Renal cortical epithelial cell (primary cell): ENCODE results near the gene HLA-DPA1. TPM values are rescaled to one million over a fixed set of nuclear protein-coding genes. Genes with fewer than 3 reads are reported as not detected.
A peak's percentile ranks its signal among the peaks of the same experiment; 100 is the strongest.
"Not testable (repeated sequence)": the region's sequence is repeated elsewhere in the genome, so short reads cannot be mapped to it uniquely, and the experiment has no call there.

Experiments
- DNase-seq: peaks from one replicate; pipeline ENCODE4 v3.0.0-alpha.2; 2011; ENCODE audit warnings: low read depth
- total RNA-seq: library from RNA; depleted of rRNA; stranded (reverse); fragments of >200 nt; gene quantifications from 2 replicates; pipeline ENCODE4 v1.2.3, GENCODE V29; 2014

Gene HLA-DPA1
- total RNA-seq, 1 donor from 2014 or later, result 7.0 TPM

DNA sequence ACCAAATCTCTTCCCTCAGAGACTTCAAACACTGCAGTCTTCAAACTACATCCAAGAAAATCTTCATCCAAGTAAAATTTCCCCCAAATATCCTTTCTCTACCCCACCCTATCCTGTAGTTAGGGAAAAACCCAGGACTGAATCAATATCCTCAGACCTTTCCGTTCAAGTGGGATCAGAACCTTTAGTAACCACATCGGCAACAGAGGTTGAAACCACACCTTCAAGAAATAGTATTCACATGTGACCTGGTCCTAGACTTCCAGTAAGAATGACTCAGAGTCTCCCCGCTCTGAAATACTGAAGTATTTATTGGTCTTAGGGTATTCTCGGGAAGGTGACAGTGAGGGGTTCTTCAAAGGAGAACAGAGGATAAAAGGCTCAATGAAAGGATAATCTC, 8.7 kb downstream of the HLA-DPA1 start:
- DNase-seq, result peak; percentile 28

DNA sequence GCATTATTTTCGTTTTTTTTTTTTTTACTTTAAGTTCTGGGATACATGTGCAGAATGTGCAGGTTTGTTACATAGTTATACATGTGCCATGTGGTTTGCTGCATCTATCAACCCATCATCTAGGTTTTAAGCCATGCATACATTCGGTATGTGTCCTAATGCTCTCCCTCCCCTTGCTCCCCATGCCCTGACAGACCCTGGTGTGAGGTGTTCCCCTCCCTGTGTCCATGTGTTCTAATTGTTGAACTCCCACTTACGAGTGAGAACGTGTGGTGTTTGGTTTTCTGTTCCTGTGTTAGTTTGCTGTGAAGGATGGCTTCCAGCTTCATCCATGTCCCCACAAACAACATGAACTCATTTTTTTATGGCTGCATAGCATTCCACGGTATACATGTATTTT, 10.0 kb downstream of the HLA-DPA1 start:
- not testable (repeated sequence) for DNase-seq

DNA sequence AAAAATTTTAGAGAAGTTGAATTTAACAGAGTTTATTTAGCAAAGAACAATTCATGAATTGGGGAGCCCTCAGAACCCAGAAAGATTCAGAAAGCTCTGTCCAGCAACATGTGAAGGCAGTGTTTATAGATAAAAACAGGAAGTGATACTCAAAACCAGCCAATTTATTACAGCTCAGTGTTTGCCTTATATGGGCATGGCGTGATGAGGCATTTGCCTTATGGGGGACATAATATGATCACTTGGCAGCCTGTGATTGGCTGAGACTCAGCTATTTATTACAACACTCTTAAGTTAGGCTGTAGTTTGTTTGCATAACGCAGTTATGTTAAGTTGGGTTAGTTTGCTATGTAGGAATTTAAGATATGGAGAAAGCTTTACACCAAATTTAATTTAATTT, 11.5 kb downstream of the HLA-DPA1 start:
- peak; percentile 10 for DNase-seq

DNA sequence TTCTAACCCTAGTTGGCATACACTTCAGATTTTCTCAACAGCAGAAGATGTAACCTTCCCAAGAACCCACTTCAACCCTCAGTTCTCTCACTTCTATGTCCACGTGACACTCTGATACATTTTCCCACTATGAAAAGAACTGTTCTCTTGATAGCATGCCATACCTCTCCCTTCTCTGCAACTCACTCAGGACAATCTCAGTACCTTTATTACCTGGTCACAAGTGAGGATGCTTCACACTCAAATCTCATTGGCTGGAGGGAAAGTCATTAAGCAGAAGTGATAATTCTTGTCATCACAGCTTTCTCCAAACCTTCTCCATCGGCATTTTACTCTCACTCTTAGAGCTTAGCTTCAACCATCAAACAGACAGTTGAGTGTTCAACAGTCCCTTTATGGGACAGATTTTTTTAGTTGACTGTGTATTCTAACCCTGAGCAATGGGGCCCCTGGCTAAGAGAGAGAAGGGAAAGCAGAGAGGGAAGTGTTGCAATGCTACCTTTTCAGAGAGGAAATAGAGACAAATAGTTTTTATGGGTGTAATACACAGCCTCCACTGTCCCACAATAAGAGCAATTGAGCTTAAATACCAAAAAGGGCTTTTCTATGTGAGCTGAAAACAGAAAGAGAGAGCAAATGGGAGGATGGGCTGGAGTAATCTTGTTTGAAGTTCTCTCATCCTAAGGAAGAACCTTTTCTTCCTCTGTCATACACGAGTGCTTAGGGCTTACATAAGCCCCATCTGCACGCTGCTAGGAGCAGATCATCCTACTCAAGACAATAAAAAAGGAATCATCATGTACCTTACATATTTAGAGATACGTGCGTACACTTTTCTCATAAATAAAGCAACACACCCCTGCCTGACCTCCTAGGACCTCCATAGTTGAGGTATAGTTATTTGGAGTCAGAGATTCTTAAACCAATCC, 16.0 kb downstream of the HLA-DPA1 start:
- DNase-seq, result no peak

DNA sequence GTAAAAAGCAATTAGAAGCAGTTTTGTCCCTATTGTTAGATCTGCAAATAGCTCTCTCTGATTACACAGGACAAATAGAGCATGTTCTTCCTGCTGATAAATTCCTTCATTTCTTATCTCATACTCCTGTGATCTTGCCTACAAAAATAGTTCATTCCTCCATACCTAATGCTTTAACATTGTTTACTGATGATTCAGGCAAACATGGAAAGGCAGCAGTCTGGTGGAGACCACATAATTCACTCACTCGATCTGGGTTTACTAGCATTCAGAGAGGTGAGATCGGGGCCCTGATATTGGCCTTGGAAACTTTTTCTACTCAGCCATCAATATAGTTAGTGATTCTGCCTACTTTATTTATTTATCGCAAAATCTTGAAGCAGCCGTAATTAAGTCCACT, 20.2 kb downstream of the HLA-DPA1 start:
- DNase-seq, result no peak

DNA sequence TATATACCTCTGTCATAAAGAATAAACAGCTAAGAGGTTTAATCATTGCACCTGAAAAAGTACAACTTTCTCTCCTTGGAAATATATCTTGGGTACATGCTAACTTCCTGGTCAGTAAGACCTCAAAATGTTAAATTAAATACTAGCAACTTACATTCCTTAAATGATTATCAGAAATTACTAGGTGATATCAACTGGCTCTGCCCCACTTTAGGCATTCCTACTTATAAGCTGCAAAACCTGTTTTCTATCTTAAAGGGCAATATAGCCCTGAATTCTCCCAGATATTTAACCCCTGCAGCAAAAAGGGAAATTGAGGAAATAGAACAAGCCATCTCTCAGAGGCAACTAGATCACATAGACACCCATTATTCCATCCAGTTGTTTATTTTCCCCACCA, 20.8 kb downstream of the HLA-DPA1 start:
- DNase-seq, result no peak

DNA sequence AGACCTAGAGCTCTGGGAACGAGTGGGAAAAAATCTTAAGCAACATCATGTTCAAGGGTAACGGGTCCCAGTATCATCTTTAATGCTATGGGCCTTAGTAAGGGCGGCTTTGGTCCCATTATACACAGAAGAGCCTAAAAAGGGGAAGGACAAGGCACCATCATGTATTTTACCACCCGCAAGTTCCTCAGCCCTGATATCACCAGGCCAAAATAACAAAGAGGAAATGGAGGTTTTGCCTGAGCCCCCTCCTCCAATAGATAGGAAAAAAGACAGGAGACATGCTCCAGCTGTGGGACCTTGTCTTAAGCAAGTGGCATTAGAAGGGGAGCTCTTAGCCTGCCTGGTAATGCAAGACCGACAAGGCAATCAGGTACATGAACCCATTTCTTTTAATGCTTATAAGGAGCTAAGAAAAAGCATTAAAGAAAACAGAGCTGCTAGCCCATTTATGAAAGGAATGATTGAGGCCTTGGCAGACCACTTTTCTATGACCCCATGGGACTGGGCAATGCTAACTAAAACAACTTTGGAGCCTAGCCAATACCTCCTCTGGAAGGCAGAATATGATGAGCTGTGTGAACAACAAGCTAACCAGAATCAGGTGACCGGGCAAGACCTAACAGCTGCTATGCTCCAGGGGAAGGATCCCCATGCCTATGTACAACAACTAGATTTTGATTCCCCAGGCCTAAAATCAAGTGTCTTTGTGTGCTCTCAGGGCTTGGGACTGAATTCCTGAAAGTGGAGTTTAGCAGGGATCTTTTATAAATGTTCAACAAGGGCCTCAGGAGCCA, 23.2 kb downstream of the HLA-DPA1 start:
- no peak for DNase-seq

DNA sequence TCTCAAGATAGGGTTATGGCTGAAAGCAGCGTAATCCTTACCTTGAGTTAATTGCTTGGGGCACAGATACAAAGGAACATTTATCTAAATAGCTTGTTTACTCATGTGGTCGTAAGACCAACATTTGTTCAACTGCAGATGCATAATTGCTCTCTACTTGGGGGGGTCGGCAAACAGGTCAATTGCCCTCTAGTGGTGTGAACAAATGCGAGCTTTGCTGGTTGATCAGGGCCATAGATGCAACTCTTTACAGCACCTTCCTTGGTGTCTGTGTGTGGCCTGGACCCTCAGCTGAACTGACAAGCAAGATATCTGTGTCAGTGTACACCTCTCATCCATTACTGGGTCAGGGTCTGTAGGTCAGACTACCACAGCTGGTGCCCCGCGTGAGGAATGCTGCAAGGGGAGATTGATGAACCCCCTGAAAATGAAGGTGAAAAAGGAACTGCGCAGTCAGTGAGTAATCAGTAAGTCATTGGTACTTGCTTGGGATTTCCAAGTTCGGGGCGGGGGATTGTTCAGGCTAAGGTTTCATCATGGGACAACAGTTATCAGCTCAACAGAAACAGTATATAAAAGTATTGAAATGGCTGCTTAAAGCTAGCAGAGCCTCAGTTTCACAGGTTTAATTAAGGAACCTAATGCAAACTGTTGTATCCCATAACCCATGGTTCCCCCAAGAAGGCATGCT, 24.0 kb downstream of the HLA-DPA1 start:
- no peak for DNase-seq

DNA sequence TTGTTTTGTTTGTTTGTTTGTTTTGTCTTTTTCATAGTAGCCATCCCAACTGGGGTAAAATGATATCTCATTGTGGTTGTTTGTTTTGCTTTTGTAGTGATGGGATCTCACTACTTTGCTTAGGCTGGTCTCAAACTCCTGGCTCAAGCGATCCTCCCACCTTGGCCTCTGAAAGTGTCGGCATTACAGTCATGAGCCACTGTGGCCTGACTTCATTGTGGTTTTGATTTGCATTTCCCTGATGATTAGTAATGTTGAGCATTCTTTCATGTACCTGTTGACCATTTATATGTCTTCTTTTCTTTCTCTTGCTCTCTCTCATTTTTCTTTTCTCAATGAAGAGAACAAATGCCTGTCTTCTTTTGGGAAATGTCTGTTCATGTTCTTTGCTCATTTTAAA, 33.3 kb downstream of the HLA-DPA1 start:
- DNase-seq, result no peak

DNA sequence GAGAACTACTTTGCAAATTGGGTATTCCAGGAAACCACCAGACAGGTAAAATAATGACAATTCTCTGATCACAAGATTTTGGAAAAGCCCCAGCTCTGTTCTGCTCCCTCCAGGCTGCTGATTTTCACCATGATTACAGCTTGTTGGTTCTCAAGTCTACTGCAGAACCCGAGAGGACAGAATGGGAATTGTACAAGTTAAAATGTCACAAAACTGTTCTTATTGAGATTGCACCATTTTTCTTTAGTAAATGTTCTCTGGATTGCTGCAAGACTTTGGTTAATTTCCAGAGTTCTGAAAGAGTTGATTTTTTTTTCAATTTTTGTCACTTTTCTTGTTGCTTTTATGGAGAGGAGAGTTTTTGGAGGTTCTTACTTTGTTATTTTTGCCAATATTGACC, 36.9 kb downstream of the HLA-DPA1 start:
- DNase-seq, result no peak

DNA sequence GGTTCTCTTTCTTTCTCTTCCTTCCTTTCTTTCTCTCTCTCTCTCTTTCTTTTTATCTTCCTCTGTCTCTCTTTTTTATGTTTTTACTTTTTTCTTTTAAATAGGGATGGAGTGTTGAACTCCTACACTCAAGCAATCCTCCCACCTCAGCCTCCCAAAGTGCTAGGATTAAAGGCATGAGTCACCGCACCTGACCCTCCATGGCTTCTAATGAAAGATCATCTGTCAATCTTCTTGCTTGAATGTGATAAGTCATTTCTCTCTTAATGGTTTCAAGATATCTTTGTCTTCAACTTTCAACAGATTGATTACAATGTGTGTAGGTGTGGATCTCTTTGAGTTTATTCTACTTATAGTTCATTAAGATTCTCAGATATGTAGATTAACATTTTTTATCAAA, 38.9 kb downstream of the HLA-DPA1 start:
- DNase-seq, result no peak

DNA sequence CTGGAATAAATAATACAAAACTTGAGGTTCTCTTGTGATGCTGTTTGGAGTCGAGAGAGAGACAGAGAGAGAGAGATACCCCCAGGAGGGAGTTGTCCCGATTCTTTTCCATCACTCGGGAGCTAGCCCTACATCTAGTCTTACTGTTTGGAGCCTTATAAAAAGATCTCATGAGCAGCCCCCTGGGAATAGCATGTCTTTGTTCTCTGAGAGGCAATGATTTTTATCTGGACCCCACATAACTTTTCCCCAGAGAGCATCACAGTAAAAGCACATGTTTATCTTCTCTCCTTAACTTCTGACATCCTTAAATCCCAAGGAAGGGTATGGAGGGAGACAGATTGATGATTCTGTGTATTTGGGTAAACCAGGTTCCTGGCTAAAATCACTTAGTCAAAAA, 43.2 kb downstream of the HLA-DPA1 start:
- no peak for DNase-seq

DNA sequence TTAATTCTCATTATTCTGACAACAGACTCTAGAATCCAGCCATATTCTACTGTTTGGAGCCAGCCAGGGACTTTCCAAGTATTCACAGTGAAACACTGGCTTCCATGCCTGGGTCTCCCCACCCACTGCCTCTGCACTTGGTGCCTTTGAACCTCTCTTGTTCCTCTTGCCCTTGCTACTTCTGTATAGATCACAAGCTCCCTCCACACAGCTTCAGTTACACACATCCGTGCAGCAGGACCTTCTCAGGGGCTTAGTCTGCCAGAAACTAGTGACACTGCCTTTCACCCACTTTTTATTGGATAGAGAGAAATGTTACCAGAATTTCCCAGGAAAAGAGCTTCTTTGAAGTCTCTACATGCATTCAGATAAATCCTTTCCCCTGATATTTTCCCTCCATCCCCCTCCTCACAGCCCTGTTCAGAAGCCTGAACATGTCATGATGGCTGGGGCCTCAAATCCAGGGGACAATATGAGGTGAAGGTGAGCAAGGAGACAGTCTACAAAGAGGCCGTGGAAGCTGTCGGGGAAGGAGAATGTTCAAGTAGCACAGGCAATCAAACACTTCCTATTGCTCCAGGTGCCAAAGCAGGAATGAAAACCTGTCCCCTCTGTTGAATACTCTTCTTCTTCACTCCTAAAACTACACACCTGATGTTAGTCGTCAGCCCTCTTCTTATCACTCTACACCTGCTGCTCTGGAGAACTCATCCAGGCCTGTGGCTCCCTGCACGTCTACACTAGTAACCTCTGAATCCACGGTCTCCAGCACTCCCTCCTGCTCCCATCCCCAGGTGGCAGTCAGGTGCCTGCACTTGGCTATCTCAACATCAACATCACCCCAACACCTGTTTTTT, 43.9 kb downstream of the HLA-DPA1 start:
- peak; percentile 23 for DNase-seq

DNA sequence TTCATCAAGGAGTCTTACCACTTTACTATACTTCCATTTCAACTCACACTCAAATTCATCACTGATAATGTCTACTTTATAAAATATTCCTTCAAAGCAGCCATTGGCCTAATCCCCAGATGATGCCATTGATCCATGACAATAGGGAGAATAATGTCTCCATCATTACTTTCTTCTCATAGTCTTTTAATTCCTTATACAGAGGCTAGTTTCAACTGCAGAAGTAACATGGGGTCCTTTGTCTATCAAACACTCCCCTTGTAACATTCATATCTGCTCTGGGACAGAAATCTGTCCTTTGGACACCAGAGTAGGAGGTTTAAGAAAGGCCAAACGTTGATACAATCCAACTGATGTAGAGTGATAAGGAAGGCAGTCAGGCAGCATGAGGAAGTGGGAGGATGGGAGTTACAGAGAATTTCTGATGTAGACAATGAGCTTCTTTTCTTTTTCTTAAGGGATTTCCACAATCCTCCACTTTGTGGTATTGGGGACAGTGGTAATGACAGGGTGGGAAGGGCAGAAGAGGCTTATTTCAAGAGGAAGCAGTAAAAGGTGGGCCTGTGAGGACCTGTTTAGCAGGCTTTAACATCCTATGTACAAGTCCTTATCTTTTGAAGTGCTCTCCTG, 45.1 kb downstream of the HLA-DPA1 start:
- no peak for DNase-seq

DNA sequence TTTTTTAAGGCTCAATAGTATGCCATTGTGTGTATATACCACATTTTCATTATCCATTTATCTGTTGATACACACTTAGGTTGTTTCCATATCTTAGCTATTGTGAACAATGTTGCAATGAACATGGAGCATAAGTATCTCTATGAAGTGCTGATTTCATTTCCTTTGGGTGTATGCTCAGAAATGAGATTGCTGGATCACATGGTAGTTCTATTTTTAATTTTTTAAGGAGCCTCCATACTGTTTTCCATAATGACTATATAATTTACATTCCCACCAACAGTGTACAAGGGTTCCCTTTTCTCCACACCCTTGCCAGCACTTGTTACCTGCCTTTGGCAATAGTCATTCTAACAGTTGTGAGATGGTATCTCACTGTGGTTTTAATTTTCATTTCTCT, 48.9 kb downstream of the HLA-DPA1 start:
- no peak for DNase-seq

DNA sequence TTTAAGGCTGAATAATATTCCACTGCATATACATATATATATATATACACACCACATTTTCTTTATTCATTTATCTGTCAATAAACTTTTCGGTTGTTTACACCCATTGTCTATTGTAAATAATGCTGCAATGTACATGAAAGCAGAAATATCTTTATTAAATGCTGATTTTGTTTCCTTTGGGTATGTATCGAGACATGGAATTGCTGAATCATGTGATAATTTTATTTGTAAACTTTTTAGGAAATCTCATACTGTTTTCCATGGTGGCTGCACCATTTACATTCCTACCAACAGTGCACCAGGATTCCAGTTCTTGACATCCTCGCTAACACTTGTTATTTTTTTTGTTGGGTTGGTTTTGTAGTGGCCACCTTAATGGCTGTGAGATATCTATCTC, 49.9 kb downstream of the HLA-DPA1 start:
- DNase-seq, result no peak

DNA sequence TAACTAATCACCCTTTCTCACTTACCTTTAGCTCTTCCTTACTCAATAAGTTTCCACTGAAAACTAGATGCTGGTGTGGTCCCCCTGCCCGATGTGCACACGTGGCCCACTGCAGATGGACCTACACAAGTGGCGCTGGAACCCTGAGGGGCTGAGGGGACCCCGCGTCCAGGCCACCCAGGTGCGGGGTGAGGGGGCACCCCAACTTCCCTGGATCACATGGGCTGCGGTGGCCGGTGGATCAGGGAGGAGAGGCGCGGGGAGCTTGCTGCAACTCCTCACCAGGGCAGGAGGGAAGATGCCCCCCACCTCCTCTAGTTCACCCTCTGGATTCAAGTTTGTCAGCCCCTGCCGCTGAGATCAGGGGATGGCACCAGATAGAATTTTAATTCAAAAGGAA, 51.5 kb downstream of the HLA-DPA1 start:
- DNase-seq, result no peak

DNA sequence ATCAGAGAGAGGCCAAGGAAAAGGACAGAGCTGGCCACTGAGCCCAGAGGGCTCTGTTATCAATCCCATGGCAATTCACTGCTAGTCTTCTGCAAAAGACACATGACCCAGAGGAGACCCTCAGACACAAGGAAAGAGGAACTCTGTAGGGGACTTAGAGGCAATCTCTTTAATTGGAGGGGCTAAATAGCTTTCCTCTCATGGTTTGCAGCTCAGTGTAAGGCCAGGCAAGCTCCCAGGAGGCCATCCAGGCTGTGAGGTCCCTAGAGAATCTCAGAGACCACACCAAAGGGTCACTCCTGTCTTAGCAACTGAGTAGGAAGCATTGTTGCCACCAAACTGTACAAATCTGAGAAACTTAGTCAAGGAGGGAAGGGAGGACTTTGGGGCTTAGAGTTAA, 54.1 kb downstream of the HLA-DPA1 start:
- no peak for DNase-seq

DNA sequence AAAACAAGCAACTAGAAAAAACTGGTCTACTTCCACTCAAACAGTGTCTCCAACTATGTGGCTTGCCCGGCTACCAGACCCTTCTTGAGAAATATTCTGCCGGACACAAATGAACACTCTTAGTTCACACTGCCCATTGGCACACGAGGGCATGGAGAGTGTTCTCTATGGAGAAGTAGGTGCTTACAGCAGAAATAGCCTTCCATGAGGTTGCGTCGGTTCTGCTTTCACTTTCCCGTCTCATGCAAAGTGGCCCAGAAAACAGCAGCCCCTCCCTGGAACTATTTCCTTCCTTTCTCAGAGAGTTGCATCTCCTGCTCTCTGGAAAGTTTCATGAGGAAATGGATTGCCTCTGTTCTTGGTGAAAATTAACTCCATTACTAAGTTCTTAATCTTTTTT, 54.5 kb downstream of the HLA-DPA1 start:
- peak; percentile 70 for DNase-seq

DNA sequence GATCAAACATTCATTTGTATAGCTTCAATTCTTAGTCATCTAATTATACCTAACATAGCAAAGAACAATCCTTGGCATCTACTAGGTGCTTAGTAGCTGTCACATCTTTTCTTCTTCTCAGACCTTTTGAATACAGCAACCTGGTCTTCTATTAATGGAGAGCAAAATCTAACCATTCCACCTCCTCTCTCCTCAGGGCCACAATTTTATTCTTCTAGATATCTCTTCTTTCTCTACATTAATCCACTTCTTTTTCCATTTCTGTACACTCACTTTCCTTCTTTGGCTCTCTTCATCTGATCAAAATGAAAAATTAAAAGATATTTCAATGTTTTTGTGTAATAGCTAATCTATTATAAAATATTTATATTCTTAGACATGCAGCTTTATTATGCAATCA, 55.0 kb downstream of the HLA-DPA1 start:
- no peak for DNase-seq
